Sigmoid colon (tissue), 7 donors: Measurements from ENCODE around the gene XAB2. TPM values are rescaled to one million over a fixed set of nuclear protein-coding genes. Genes with fewer than 3 reads are reported as not detected.

Experiments
- DNase-seq: peaks from one replicate; pipeline ENCODE4 v3.0.0-alpha.2; 2019
- H3K27ac ChIP-seq, 4 donors: fragments of 200-600 bp; sonication (generic); one replicate each; pipeline ENCODE4 v1.5.1; 2016 to 2019; ENCODE audit warnings: mild to moderate bottlenecking in 1 of 4
- H3K27me3 ChIP-seq, 3 donors: fragments of 200-600 bp; sonication (generic); one replicate each; pipeline ENCODE4 v1.5.1; 2019; ENCODE audit warnings: mild to moderate bottlenecking in 1 of 3
- H3K36me3 ChIP-seq, 4 donors: fragments of 200-600 bp; sonication (generic); one replicate each; pipeline ENCODE4 v1.5.1; 2016 to 2019
- H3K4me1 ChIP-seq, 4 donors: fragments of 200-600 bp; sonication (generic); one replicate each; pipeline ENCODE4 v1.5.1; 2017 to 2019
- H3K4me3 ChIP-seq, 4 donors: fragments of 200-600 bp; sonication (generic); one replicate each; pipeline ENCODE4 v1.5.1; 2017 to 2019; ENCODE audit warnings: mild to moderate bottlenecking in 2 of 4, moderate library complexity in 1 of 4
- H3K9me3 ChIP-seq, 4 donors: fragments of 200-600 bp in 3 of 4; sonication (generic) in 3 of 4; one replicate each; pipeline versions ENCODE4 v1.5.1 to v1.6.1; 2013 to 2019
- EP300 ChIP-seq, 4 donors: sonication (generic); formaldehyde crosslinking; IDR thresholded peaks; one replicate each; pipeline ENCODE4 v1.6.1; 2017; ENCODE audit warnings: antibody characterized with exemption in 4 of 4
- POLR2A ChIP-seq, 2 donors: fragments of 450-650 bp; IDR thresholded peaks; one replicate each; pipeline ENCODE4 v1.6.1; 2016; ENCODE audit warnings: antibody characterized with exemption in 2 of 2, mild to moderate bottlenecking in 2 of 2, moderate library complexity in 2 of 2
- POLR2AphosphoS5 ChIP-seq, 4 donors: sonication (generic); formaldehyde crosslinking; IDR thresholded peaks; one replicate each; pipeline ENCODE4 v1.6.1; 2017; ENCODE audit warnings: antibody characterized with exemption in 4 of 4
- WGBS, 2 donors: extraction: QIAGEN DNeasy Blood & Tissue Kit; methylation state at CpG; one replicate each; pipeline ENCODE4 v1.1.7; 2013; 5-methylcytosine and 5-hydroxymethylcytosine counted together
- intact Hi-C: fragments of 100-400 bp; cut with DNase I; formaldehyde crosslinking; loops from one replicate; pipeline ENCODE4 v1.15.1; 2023
- polyA plus RNA-seq, 3 donors: library from polyadenylated mRNA; stranded (reverse); fragments of 200-250 nt; gene quantifications; one replicate each; pipeline ENCODE4 v1.2.3, GENCODE V29; 2013
- total RNA-seq, 4 donors: library from RNA; depleted of rRNA; stranded (reverse); fragments of >200 nt; gene quantifications; one replicate each; pipeline ENCODE4 v1.1.0, GENCODE V29; 2016
- TF ChIP-seq, protein P1 (sequence below), 4 experiments: fragments of 450-650 bp in 3 of 4; fragments of 200-600 bp in 1 of 4; IDR thresholded peaks; one replicate each; pipeline ENCODE4 v1.5.1; 2016 to 2019; ENCODE audit warnings: antibody characterized with exemption in 4 of 4, mild to moderate bottlenecking in 3 of 4, moderate library complexity in 2 of 4
- donor health status: healthy with polysubstance abuse.
- donor health status: Bipolar disorder and iron deficiency.
- donor health status: healthy.

The XAB2 gene
- total and polyA plus RNA-seq, 7 donors = 9.7 to 38.3 (median 29.9) TPM

DNA sequence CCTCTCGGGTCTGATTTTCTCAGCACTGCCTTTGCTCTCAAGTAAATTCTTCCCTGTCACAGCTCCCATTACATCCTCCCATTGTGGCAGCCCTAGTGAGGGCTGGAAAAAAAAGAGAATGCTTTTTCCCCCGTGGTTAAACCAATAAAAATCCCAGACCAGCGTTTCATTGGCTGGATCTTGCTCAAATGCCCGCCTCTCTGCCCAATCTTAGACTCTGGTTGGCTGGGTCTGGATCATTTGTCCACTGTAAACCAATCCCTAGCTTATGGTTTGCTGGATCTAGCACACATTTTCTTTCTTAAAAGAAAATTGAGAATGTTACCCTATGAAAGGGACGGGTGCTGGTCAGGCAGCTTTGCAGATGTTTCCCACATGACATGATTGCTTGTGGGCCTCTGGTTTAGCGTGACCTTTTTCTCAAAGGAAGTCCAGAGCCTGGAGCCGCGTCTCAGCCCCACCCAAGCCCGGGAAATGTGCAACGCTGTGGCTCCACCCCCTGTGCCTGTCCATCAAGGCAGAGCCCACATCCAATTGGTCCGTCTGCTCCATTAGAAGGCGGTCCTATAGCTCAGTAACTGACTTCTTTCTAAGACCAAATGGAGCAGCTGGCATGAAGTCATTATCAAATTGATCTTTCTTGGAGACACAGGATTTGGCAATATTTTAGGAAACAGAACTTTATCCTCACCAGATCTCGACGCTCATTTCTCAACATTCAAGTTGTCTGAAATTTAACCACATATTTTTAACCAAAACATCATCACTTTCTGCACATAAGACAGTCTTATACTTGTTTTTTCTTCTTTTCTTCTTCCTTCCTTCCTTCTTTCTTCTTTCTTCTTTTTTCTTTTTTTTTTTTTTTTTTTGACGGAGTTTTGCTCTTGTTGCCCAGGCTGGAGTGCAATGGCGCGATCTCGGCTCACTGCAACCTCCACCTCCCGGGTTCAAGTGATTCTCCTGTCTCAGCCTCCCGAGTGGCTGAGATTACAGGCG lies 45.0 kb upstream of the XAB2 start:
- no peak for TF ChIP-seq POLR2A (IDR thresholded peaks at IDR 0.05)
- TF ChIP-seq POLR2AphosphoS5 (IDR thresholded peaks at IDR 0.05) = no peak
- TF ChIP-seq, protein P1, sequence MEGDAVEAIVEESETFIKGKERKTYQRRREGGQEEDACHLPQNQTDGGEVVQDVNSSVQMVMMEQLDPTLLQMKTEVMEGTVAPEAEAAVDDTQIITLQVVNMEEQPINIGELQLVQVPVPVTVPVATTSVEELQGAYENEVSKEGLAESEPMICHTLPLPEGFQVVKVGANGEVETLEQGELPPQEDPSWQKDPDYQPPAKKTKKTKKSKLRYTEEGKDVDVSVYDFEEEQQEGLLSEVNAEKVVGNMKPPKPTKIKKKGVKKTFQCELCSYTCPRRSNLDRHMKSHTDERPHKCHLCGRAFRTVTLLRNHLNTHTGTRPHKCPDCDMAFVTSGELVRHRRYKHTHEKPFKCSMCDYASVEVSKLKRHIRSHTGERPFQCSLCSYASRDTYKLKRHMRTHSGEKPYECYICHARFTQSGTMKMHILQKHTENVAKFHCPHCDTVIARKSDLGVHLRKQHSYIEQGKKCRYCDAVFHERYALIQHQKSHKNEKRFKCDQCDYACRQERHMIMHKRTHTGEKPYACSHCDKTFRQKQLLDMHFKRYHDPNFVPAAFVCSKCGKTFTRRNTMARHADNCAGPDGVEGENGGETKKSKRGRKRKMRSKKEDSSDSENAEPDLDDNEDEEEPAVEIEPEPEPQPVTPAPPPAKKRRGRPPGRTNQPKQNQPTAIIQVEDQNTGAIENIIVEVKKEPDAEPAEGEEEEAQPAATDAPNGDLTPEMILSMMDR (IDR thresholded peaks at IDR 0.05) = no peak
- TF ChIP-seq EP300 (IDR thresholded peaks at IDR 0.05) = no peak
- Histone ChIP-seq H3K4me1 (no peaks in the 10 kb centered on the region), H3K27me3 (peaks cover 0 to 65% (median 29%) of the 10 kb centered on the region in 3 donors), H3K27ac (no peak overlapping the region), H3K36me3 (no peaks in the 10 kb centered on the region), H3K4me3 (no peak overlapping the region), H3K9me3 (no peaks in the 10 kb centered on the region)
- peak; percentile 83 for DNase-seq
- 55 to 57% methylated on average over 21 of the region's 21 CpGs for WGBS, 2 donors
- intact Hi-C loops = no loop called here

DNA sequence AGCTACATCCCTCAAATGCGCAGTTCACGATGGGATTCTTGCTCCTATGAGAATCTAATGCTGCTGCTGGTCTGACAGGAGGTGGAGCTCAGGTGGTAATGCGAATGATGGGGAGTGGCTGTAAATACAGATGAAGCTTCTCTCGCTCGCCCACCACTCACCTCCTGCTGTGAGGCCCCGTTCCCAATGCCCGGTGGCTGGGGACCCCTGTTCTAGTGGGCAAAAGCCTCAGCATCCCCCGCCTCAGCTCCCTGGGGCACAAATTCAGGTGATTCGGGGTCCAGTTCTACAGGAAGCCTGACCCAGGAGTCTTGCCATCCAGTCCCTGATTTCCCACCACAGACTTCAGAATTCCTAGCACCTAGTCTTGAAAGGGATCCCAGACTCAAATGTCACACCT lies 43.2 kb upstream of the XAB2 start:
- DNase-seq = no peak
- 49 to 61% methylated on average over 9 of the region's 9 CpGs for WGBS, 2 donors
- Histone ChIP-seq H3K27ac (no peak overlapping the region), H3K9me3 (no peaks in the 10 kb centered on the region), H3K4me3 (no peak overlapping the region), H3K4me1 (no peaks in the 10 kb centered on the region), H3K27me3 (peaks cover 0 to 58% (median 23%) of the 10 kb centered on the region in 3 donors), H3K36me3 (no peaks in the 10 kb centered on the region)
- TF ChIP-seq, protein P1 (IDR thresholded peaks at IDR 0.05) = no peak
- no peak for TF ChIP-seq POLR2A (IDR thresholded peaks at IDR 0.05)
- intact Hi-C loops = no loop called here

DNA sequence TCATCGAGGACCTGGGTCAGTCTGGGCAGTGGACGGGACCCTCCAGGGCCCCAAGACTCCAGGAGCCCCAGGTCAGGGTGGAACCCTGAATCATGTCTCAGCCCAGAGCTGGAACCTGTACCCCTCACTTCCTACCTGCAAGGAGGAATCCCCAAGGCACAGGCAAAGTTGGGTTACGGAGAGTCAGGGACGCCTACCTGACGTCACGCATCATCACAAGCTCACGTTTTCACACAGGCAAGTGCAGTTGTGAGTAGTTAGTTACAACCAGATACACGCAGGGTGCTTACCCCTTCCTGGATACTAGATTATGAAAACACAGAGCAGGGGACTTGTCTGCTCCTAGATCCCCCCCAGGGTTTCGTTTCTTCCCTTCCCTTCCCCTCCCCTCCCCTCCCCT lies 41.4 kb upstream of the XAB2 start:
- DNase-seq = no peak
- TF ChIP-seq EP300 (IDR thresholded peaks at IDR 0.05) = no peak
- no peak for TF ChIP-seq POLR2AphosphoS5 (IDR thresholded peaks at IDR 0.05)
- TF ChIP-seq, protein P1 (IDR thresholded peaks at IDR 0.05) = no peak
- TF ChIP-seq POLR2A (IDR thresholded peaks at IDR 0.05) = no peak
- H3K36me3 ChIP-seq = no peaks in the 10 kb centered on the region
- peaks cover 0 to 44% (median 20%) of the 10 kb centered on the region in 3 donors for H3K27me3 ChIP-seq
- H3K4me1 ChIP-seq = no peaks in the 10 kb centered on the region
- H3K27ac ChIP-seq = no peak overlapping the region
- no peaks in the 10 kb centered on the region for H3K9me3 ChIP-seq
- H3K4me3 ChIP-seq = no peak overlapping the region
- WGBS, 2 donors = 28 to 48% methylated on average over 9 of the region's 9 CpGs
- intact Hi-C loops = no loop called here

DNA sequence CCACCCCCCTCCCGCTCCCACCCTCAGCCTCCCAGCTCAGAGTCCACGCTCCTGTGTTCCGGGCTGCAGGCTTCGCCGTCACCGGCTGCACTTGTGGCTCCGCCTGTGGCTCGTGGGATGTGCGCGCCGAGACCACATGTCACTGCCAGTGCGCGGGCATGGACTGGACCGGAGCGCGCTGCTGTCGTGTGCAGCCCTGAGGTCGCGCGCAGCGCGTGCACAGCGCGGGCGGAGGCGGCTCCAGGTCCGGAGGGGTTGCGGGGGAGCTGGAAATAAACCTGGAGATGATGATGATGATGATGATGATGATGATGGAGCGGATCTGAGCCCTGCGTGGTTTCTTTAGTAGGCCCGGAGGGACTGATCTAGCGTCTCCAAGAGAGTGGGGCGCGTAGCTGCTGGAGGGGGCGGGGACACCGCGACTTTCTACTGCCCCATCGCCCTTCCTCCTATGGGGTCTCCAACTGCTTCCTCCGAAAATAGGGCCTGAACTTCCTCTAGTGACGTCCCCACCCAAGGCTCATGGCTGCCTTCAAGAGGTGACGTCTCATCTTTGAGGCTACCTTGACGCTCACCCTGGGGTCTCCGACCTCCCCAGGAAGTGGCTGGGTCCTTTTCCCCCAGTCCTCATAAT lies 40.9 kb upstream of the XAB2 start:
- WGBS, 2 donors = 2 to 3% methylated on average over 43 of the region's 43 CpGs
- Histone ChIP-seq H3K4me3 (no peak overlapping the region), H3K9me3 (no peaks in the 10 kb centered on the region), H3K4me1 (no peaks in the 10 kb centered on the region), H3K36me3 (no peaks in the 10 kb centered on the region), H3K27ac (no peak overlapping the region), H3K27me3 (peaks cover 0 to 40% (median 20%) of the 10 kb centered on the region in 3 donors)
- intact Hi-C loops = no loop called here
- TF ChIP-seq EP300 (IDR thresholded peaks at IDR 0.05) = no peak
- TF ChIP-seq, protein P1 (IDR thresholded peaks at IDR 0.05) = no peak
- no peak for TF ChIP-seq POLR2AphosphoS5 (IDR thresholded peaks at IDR 0.05)
- no peak for TF ChIP-seq POLR2A (IDR thresholded peaks at IDR 0.05)
- no peak for DNase-seq
